Prostate gland (tissue), 2 donors: Measurements from ENCODE around the gene KCNJ8. TPM values are rescaled to one million over a fixed set of nuclear protein-coding genes. Genes with fewer than 3 reads are reported as not detected.
"Not testable (repeated sequence)": the region's sequence is repeated elsewhere in the genome, so short reads cannot be mapped to it uniquely, and the experiment has no call there.

ENCODE experiments used
- DNase-seq: peaks from one replicate; pipeline ENCODE4 v3.0.0-alpha.2; 2019; ENCODE audit warnings: low spot score
- H3K27ac ChIP-seq, 2 donors: fragments of 200-600 bp; sonication (generic); 2 replicates each; pipeline ENCODE4 v1.5.1; 2017 to 2019
- H3K27me3 ChIP-seq: fragments of 200-600 bp; sonication (generic); replicated peaks from 2 replicates; pipeline ENCODE4 v1.5.1; 2019; ENCODE audit not compliant: insufficient read depth
- H3K36me3 ChIP-seq, 2 donors: fragments of 200-600 bp; sonication (generic); 1 replicate in 1 of 2; 2 replicates in 1 of 2; pipeline versions ENCODE4 v1.5.1 to v1.8.1; 2017 to 2019
- H3K4me1 ChIP-seq: fragments of 200-600 bp; sonication (generic); replicated peaks from 2 replicates; pipeline ENCODE4 v1.5.1; 2019
- H3K4me3 ChIP-seq, 2 donors: fragments of 200-600 bp; sonication (generic); 2 replicates each; pipeline ENCODE4 v1.5.1; 2017 to 2019
- H3K9me3 ChIP-seq: fragments of 200-600 bp; sonication (generic); 2 replicates; pipeline ENCODE4 v1.5.1; 2017
- CTCF ChIP-seq, 4 experiments: fragments of 200-600 bp in 2 of 4; fragments of 450-650 bp in 2 of 4; sonication (generic) in 2 of 4; IDR thresholded peaks; 1 replicate in 3 of 4; 2 replicates in 1 of 4; pipeline ENCODE4 v1.5.1; 2016 to 2019; ENCODE audit warnings: antibody characterized with exemption in 4 of 4, mild to moderate bottlenecking in 2 of 4, moderate library complexity in 2 of 4
- POLR2A ChIP-seq: fragments of 450-650 bp; IDR thresholded peaks from one replicate; pipeline ENCODE4 v1.6.1; 2016; ENCODE audit warnings: antibody characterized with exemption, mild to moderate bottlenecking
- POLR2AphosphoS5 ChIP-seq: sonication (generic); formaldehyde crosslinking; IDR thresholded peaks from one replicate; pipeline ENCODE4 v1.6.1; 2017; ENCODE audit warnings: antibody characterized with exemption
- WGBS: methylation state at CpG from one replicate; pipeline ENCODE4 v1.1.5; 2018; 5-methylcytosine and 5-hydroxymethylcytosine counted together
- intact Hi-C: fragments of 100-400 bp; cut with DNase I; formaldehyde crosslinking; loops from one replicate; pipeline ENCODE4 v1.14.2; 2022
- total RNA-seq, 2 donors: library from RNA; depleted of rRNA; stranded (reverse); fragments of >200 nt; gene quantifications; one replicate each; pipeline ENCODE4 v1.1.0, GENCODE V29; 2016

The KCNJ8 gene
- total RNA-seq, 2 donors from 2014 or later = 9.2 to 10.3 TPM

- TF ChIP-seq CTCF (IDR thresholded peaks at IDR 0.05) (no peak), POLR2A (no peak), POLR2AphosphoS5 (no peak)
- Histone ChIP-seq H3K4me1 (no peaks in the 10 kb centered on the region), H3K27me3 (no peaks in the 10 kb centered on the region), H3K4me3 (no peak overlapping the region), H3K9me3 (no peaks in the 10 kb centered on the region), H3K27ac (no peak overlapping the region), H3K36me3 (no peaks in the 10 kb centered on the region)
- no peak for DNase-seq
- intact Hi-C loops = no loop called here
- 95% methylated on average over 10 of the region's 10 CpGs for WGBS
Measured at GRCh38 chr12:21795648-21796328, 21.3 kb upstream of the KCNJ8 start.

GRCh38 chr12:21794807-21795595 lies 20.5 kb upstream of the KCNJ8 start:
- 92% methylated on average over 6 of the region's 8 CpGs for WGBS
- H3K9me3 ChIP-seq, H3K4me3 ChIP-seq, H3K4me1 ChIP-seq, H3K27me3 ChIP-seq, H3K36me3 ChIP-seq, intact Hi-C loops, H3K27ac ChIP-seq, DNase-seq: not testable (repeated sequence)

GRCh38 chr12:21789687-21790086 lies 15.2 kb upstream of the KCNJ8 start:
- DNase-seq, H3K4me1 ChIP-seq, H3K36me3 ChIP-seq, H3K27me3 ChIP-seq, intact Hi-C loops, H3K4me3 ChIP-seq, H3K27ac ChIP-seq, H3K9me3 ChIP-seq: not testable (repeated sequence)
- WGBS = 89% methylated on average over 4 of the region's 4 CpGs

DNA sequence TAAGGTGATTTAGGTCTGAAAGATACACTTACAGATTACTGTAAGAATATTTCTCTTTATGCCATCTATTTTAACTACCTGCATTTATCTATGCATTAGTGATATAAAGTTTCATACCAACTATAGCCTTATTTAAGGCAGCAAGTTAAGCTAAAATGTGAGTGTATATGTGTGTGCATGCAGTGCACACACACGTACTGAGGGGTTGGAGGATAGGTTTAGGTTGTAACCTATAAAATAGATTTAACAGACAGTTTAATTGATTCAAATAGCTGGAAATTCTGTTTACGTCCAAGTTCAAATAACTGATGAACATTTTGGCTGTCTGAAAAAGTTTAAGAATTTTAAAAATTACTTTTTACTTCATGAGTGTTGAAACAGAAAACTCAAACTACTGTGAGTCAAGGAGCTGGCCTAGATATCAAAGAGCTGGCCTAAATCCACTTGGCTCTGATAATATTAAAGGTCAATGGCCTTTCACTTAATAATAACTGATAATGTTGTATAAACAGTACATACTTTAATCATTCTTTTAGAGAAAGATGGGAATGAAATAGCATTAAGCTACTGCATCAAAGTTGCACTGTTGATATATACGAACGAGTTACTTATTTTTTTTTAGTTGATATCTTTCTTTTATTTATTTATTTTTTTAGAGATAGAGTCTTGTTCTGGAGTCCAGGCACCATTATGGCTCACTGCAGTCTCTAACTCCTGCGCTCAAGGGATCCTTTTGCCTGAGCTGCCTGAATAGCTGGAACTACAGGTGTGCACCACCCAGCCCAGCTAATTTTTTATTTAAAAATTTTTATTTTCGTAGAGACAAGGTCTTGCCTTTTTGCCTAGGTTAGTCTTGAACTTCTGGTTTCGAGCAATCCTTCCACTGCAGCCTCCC lies 13.8 kb upstream of the KCNJ8 start:
- TF ChIP-seq POLR2AphosphoS5 (no peak), POLR2A (no peak), CTCF (IDR thresholded peaks at IDR 0.05) (no peak)
- no peak overlapping the region for H3K4me3 ChIP-seq
- H3K9me3 ChIP-seq = no peaks in the 10 kb centered on the region
- no peak overlapping the region for H3K27ac ChIP-seq
- no peaks in the 10 kb centered on the region for H3K27me3 ChIP-seq
- no peak for DNase-seq
- intact Hi-C loops = no loop called here
- no peaks in the 10 kb centered on the region for H3K36me3 ChIP-seq
- no peaks in the 10 kb centered on the region for H3K4me1 ChIP-seq
- WGBS = 50% methylated on average over 7 of the region's 7 CpGs

GRCh38 chr12:21786041-21786531 lies 11.6 kb upstream of the KCNJ8 start:
- Histone ChIP-seq H3K4me3 (no peak overlapping the region), H3K27me3 (no peaks in the 10 kb centered on the region), H3K27ac (no peak overlapping the region), H3K9me3 (no peaks in the 10 kb centered on the region), H3K4me1 (no peaks in the 10 kb centered on the region), H3K36me3 (no peaks in the 10 kb centered on the region)
- no peak for TF ChIP-seq CTCF (IDR thresholded peaks at IDR 0.05)
- TF ChIP-seq POLR2AphosphoS5 = no peak
- TF ChIP-seq POLR2A = no peak
- intact Hi-C loops = no loop called here
- no peak for DNase-seq
- WGBS = 84% methylated on average over 3 of the region's 3 CpGs

- intact Hi-C loops = not testable (repeated sequence)
Measured at GRCh38 chr12:21782723-21783122, 8.2 kb upstream of the KCNJ8 start.

More at GRCh38 chr12:21782723-21783122, 8.2 kb upstream of the KCNJ8 start:
- not testable (repeated sequence) for H3K9me3 ChIP-seq, H3K4me3 ChIP-seq, H3K27ac ChIP-seq, H3K36me3 ChIP-seq, H3K27me3 ChIP-seq, H3K4me1 ChIP-seq, DNase-seq
- 96% methylated on average over 3 of the region's 3 CpGs for WGBS
